HepG2 (cell line): ENCODE measurements around the gene OGFR. TPM values are rescaled to one million over a fixed set of nuclear protein-coding genes. Genes with fewer than 3 reads are reported as not detected.

Experiments used
- ARNT2 ChIP-seq: sonication (generic); formaldehyde crosslinking; IDR thresholded peaks from 2 replicates; pipeline ENCODE4 v1.8.0; 2022; ENCODE audit warnings: mild to moderate bottlenecking, low read depth, missing genetic modification reagents, moderate library complexity
- ELF1 ChIP-seq: sonication (generic); formaldehyde crosslinking; IDR thresholded peaks from 2 replicates; pipeline ENCODE4 v1.4.0; 2020; ENCODE audit warnings: missing genetic modification reagents
- HNRNPK ChIP-seq: fragments of 200-400 bp; formaldehyde crosslinking; IDR thresholded peaks from 2 replicates; pipeline ENCODE4 v1.6.1; 2018; ENCODE audit warnings: low read length, low read depth, moderate library complexity, mild to moderate bottlenecking; ENCODE audit not compliant: poor library complexity, severe bottlenecking
- KAT7 ChIP-seq: IDR thresholded peaks from 2 replicates; pipeline ENCODE4 v1.6.1; 2018; ENCODE audit warnings: borderline replicate concordance, missing compliant biosample characterization
- NFE2L2 ChIP-seq: fragments of 150-350 bp; IDR thresholded peaks from 2 replicates; pipeline ENCODE4 v1.6.1; 2014; ENCODE audit warnings: low read length
- NKX3-1 ChIP-seq: sonication (generic); formaldehyde crosslinking; IDR thresholded peaks from 2 replicates; pipeline ENCODE4 v1.5.0; 2020; ENCODE audit warnings: missing genetic modification reagents
- SOX13 ChIP-seq, 3 experiments: fragments of 450-650 bp in 1 of 3; sonication (generic) in 1 of 3; formaldehyde crosslinking in 1 of 3; IDR thresholded peaks in 2 of 3; conservative IDR thresholded peaks in 1 of 3; 2 replicates each; pipeline versions ENCODE4 v1.5.0 to v1.6.1; 2016 to 2020; ENCODE audit warnings: antibody characterized with exemption in 1 of 3, mild to moderate bottlenecking in 1 of 3, missing compliant biosample characterization in 1 of 3, missing genetic modification reagents in 1 of 3, moderate library complexity in 1 of 3
- TAF1 ChIP-seq: sonication (generic); formaldehyde crosslinking; IDR thresholded peaks from 2 replicates; pipeline ENCODE4 v1.4.0; 2020; ENCODE audit warnings: missing genetic modification reagents
- ZFP36L2 ChIP-seq: sonication (generic); formaldehyde crosslinking; IDR thresholded peaks from 2 replicates; pipeline ENCODE4 v1.4.0; 2020; ENCODE audit warnings: missing genetic modification reagents
- ZIK1 ChIP-seq: sonication (generic); formaldehyde crosslinking; IDR thresholded peaks from 2 replicates; pipeline ENCODE4 v1.5.0; 2020; ENCODE audit warnings: mild to moderate bottlenecking, low read depth, missing genetic modification reagents, borderline replicate concordance
- ZNF556 ChIP-seq: sonication (generic); formaldehyde crosslinking; IDR thresholded peaks from 2 replicates; pipeline ENCODE4 v1.4.0; 2020; ENCODE audit warnings: mild to moderate bottlenecking, missing genetic modification reagents, borderline replicate concordance
- ZNF615 ChIP-seq: sonication (generic); formaldehyde crosslinking; IDR thresholded peaks from 2 replicates; pipeline ENCODE4 v1.5.0; 2020; ENCODE audit warnings: mild to moderate bottlenecking, missing genetic modification reagents, borderline replicate concordance
- ZNF670 ChIP-seq: sonication (generic); formaldehyde crosslinking; IDR thresholded peaks from 2 replicates; pipeline ENCODE4 v1.8.0; 2022; ENCODE audit warnings: mild to moderate bottlenecking, missing genetic modification reagents, borderline replicate concordance
- polyA plus RNA-seq, 8 experiments: library from polyadenylated mRNA; depleted of rRNA in 3 of 8; stranded (reverse) in 7 of 8; unstranded in 1 of 8; fragments of >200 nt; fragmentation: Illumina TruSeq in 4 of 8; extraction: Trizol in 4 of 8; gene quantifications; 2 replicates each; pipeline versions ENCODE4 v1.2.1 to v1.2.3, GENCODE V29; 2011 to 2016; ENCODE audit warnings: low read depth in 4 of 8, missing spikeins in 1 of 8, mixed read lengths in 1 of 8; ENCODE audit not compliant: insufficient read depth in 1 of 8
- total RNA-seq, 5 experiments: library from RNA; depleted of rRNA; stranded (reverse); fragments of >200 nt; fragmentation: Illumina TruSeq; extraction: Trizol; gene quantifications; 2 replicates each; pipeline ENCODE4 v1.2.3, GENCODE V29; 2016; ENCODE audit warnings: low read depth in 1 of 5
- TF ChIP-seq, protein P1 (sequence below): sonication (generic); formaldehyde crosslinking; IDR thresholded peaks from 2 replicates; pipeline ENCODE4 v1.5.0; 2020; ENCODE audit warnings: mild to moderate bottlenecking, missing genetic modification reagents
- TF ChIP-seq, protein P2 (sequence below): sonication (generic); formaldehyde crosslinking; IDR thresholded peaks from 2 replicates; pipeline ENCODE4 v1.4.0; 2020; ENCODE audit warnings: missing genetic modification reagents
- TF ChIP-seq, protein P3 (sequence below): sonication (generic); formaldehyde crosslinking; IDR thresholded peaks from 2 replicates; pipeline ENCODE4 v1.9.0; 2021; ENCODE audit warnings: missing genetic modification reagents, mild to moderate bottlenecking, borderline replicate concordance
- TF ChIP-seq, protein P4 (sequence below): sonication (generic); formaldehyde crosslinking; IDR thresholded peaks from 2 replicates; pipeline ENCODE4 v1.4.0; 2020; ENCODE audit warnings: missing genetic modification reagents
- TF ChIP-seq, protein P5 (sequence below): sonication (generic); formaldehyde crosslinking; IDR thresholded peaks from 2 replicates; pipeline ENCODE4 v1.5.0; 2020; ENCODE audit warnings: missing genetic modification reagents, mild to moderate bottlenecking, borderline replicate concordance

The OGFR gene
- total and polyA plus RNA-seq, 2 of the 13 experiments (the other 11 are each of a cell fraction or from before 2014, with no cell fraction given), result 47.7 to 81.8 TPM

DNA sequence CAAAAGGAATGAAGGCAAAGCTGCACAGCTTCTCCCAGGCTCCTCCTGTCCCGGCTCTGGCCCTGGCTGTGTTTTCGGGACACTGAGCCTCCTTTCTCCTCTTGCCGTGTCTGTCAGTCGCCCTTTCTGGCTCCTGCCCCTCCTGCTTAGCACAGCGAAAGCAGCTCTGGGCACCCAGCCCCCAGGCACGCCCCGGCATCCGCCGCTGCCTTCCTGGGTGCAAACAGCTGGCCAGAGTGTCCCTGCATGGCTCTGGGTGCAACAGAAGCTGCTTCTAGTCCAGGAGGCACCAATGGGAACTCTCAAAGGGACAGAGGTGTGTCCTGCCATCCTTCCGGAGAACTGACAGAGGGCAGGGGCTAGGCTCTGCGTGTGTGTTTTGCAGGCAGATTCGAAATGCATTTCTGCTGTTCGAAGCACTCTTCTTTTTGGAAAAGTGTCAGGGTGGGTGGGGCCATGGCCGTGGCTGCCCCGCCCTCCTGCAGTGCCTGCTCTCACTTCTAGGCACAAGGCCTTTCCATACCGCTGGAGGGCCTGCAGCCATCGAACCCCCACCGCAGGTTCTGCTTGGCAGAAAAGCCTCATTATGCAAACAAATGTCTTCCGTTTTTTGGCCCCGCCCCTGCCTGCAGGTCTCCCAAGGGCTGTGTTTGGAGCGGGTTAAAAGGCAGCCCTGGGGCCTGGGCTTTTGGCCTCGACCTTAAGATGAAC is 27.7 kb downstream of the OGFR start (continued):
- TF ChIP-seq TAF1 (CRISPR knock-in tag) (no peak), KAT7 (CRISPR knock-in tag) (no peak), ARNT2 (no peak), NFE2L2 (no peak), ZIK1 (CRISPR knock-in tag) (no peak), NKX3-1 (no peak), ZNF556 (no peak), SOX13 (IDR thresholded peaks at IDR 0.05) (no peak), SOX13 (CRISPR knock-in tag; conservative IDR thresholded peaks at IDR 0.05 in 1 of 2, IDR thresholded peaks at IDR 0.05 in 1 of 2) (no peak), ZFP36L2 (CRISPR knock-in tag) (no peak), HNRNPK (no peak), ELF1 (no peak), ZNF615 (CRISPR knock-in tag) (no peak), ZNF670 (CRISPR knock-in tag) (no peak)
- TF ChIP-seq, protein P1, sequence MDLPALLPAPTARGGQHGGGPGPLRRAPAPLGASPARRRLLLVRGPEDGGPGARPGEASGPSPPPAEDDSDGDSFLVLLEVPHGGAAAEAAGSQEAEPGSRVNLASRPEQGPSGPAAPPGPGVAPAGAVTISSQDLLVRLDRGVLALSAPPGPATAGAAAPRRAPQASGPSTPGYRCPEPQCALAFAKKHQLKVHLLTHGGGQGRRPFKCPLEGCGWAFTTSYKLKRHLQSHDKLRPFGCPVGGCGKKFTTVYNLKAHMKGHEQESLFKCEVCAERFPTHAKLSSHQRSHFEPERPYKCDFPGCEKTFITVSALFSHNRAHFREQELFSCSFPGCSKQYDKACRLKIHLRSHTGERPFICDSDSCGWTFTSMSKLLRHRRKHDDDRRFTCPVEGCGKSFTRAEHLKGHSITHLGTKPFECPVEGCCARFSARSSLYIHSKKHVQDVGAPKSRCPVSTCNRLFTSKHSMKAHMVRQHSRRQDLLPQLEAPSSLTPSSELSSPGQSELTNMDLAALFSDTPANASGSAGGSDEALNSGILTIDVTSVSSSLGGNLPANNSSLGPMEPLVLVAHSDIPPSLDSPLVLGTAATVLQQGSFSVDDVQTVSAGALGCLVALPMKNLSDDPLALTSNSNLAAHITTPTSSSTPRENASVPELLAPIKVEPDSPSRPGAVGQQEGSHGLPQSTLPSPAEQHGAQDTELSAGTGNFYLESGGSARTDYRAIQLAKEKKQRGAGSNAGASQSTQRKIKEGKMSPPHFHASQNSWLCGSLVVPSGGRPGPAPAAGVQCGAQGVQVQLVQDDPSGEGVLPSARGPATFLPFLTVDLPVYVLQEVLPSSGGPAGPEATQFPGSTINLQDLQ (CRISPR knock-in tag), result no peak
- TF ChIP-seq, protein P2, sequence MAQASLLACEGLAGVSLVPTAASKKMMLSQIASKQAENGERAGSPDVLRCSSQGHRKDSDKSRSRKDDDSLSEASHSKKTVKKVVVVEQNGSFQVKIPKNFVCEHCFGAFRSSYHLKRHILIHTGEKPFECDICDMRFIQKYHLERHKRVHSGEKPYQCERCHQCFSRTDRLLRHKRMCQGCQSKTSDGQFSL (CRISPR knock-in tag), result no peak
- TF ChIP-seq, protein P3, sequence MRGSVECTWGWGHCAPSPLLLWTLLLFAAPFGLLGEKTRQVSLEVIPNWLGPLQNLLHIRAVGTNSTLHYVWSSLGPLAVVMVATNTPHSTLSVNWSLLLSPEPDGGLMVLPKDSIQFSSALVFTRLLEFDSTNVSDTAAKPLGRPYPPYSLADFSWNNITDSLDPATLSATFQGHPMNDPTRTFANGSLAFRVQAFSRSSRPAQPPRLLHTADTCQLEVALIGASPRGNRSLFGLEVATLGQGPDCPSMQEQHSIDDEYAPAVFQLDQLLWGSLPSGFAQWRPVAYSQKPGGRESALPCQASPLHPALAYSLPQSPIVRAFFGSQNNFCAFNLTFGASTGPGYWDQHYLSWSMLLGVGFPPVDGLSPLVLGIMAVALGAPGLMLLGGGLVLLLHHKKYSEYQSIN, result no peak
- TF ChIP-seq, protein P4, sequence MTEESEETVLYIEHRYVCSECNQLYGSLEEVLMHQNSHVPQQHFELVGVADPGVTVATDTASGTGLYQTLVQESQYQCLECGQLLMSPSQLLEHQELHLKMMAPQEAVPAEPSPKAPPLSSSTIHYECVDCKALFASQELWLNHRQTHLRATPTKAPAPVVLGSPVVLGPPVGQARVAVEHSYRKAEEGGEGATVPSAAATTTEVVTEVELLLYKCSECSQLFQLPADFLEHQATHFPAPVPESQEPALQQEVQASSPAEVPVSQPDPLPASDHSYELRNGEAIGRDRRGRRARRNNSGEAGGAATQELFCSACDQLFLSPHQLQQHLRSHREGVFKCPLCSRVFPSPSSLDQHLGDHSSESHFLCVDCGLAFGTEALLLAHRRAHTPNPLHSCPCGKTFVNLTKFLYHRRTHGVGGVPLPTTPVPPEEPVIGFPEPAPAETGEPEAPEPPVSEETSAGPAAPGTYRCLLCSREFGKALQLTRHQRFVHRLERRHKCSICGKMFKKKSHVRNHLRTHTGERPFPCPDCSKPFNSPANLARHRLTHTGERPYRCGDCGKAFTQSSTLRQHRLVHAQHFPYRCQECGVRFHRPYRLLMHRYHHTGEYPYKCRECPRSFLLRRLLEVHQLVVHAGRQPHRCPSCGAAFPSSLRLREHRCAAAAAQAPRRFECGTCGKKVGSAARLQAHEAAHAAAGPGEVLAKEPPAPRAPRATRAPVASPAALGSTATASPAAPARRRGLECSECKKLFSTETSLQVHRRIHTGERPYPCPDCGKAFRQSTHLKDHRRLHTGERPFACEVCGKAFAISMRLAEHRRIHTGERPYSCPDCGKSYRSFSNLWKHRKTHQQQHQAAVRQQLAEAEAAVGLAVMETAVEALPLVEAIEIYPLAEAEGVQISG (CRISPR knock-in tag), result peak; percentile 2; the same call in 1 of the 2 replicates
- TF ChIP-seq, protein P5, sequence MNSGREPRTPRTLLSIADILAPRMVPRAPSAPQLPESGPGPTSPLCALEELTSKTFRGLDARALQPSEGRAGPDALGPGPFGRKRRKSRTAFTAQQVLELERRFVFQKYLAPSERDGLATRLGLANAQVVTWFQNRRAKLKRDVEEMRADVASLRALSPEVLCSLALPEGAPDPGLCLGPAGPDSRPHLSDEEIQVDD (CRISPR knock-in tag), result no peak
